Endothelial cell of umbilical vein (primary cell): ENCODE data around the gene MOB3B. TPM values are rescaled to one million over a fixed set of nuclear protein-coding genes. Genes with fewer than 3 reads are reported as not detected.

ENCODE experiments used
- BruUV-seq: library from RNA; stranded (reverse); fragments of 400-500 nt; replicated peaks from 2 replicates; lab custom pipeline; 2021; lab: Mats Ljungman, UMichigan
- CTCF ChIA-PET: fragments of 300-600, 350-600 bp; sonication (Branson Sonifier 250); formaldehyde crosslinking; loops from one replicate; lab custom pipeline; 2021; ENCODE audit warnings: antibody characterized with exemption, inconsistent platforms; lab: Charles Lee
- POLR2A ChIA-PET: fragments of 300-600, 350-600 bp; sonication (Branson Sonifier 250); formaldehyde crosslinking; loops from one replicate; lab custom pipeline; 2021; ENCODE audit warnings: antibody characterized with exemption, inconsistent platforms; lab: Charles Lee
- DNase-seq: peaks from one replicate; pipeline ENCODE4 v3.0.0-alpha.2; 2011; ENCODE audit warnings: low read depth, low spot score
- FAIRE-seq: peaks from 2 replicates; lab custom pipeline; 2011; peaks lifted over from hg19 to GRCh38; lab: Jason Lieb, UNC
- H2AFZ ChIP-seq: 2 replicates; pipeline ENCODE4 v1.6.0; 2012; ENCODE audit warnings: low read depth, low read length, control low read depth, inconsistent platforms
- H3K27ac ChIP-seq: 2 replicates; pipeline ENCODE4 v1.5.1; 2011; ENCODE audit warnings: low read depth, mild to moderate bottlenecking, control low read depth, low read length, moderate library complexity; ENCODE audit not compliant: insufficient read depth
- H3K27me3 ChIP-seq, 2 experiments: 2 replicates each; pipeline versions ENCODE4 v1.6.0 to v1.6.1; 2011; ENCODE audit warnings: low read length in 2 of 2, mixed read lengths in 1 of 2; ENCODE audit not compliant: control insufficient read depth in 2 of 2, insufficient read depth in 2 of 2
- H3K36me3 ChIP-seq, 2 experiments: 2 replicates in 1 of 2; 3 replicates in 1 of 2; pipeline ENCODE4 v1.5.1; 2011; ENCODE audit warnings: low read length in 2 of 2, mild to moderate bottlenecking in 1 of 2, moderate library complexity in 1 of 2; ENCODE audit not compliant: control insufficient read depth in 2 of 2, insufficient read depth in 2 of 2; ENCODE audit errors: extremely low read depth in 1 of 2
- H3K4me1 ChIP-seq: 3 replicates; pipeline ENCODE4 v1.5.1; 2011; ENCODE audit warnings: mild to moderate bottlenecking, low read length; ENCODE audit not compliant: control insufficient read depth, insufficient read depth; ENCODE audit errors: extremely low read depth
- H3K4me2 ChIP-seq: 2 replicates; pipeline ENCODE4 v1.6.1; 2011; ENCODE audit warnings: low read length, control low read depth, mixed read lengths; ENCODE audit not compliant: insufficient read depth
- H3K4me3 ChIP-seq, 3 experiments: fragments of 200-600 bp in 1 of 3; sonication (generic), shearing (Covaris generic) in 1 of 3; replicated peaks in 1 of 3; 2 replicates each; pipeline ENCODE4 v1.5.1; 2011 to 2016; ENCODE audit warnings: control low read depth in 3 of 3, low read length in 3 of 3, mild to moderate bottlenecking in 2 of 3, inconsistent platforms in 1 of 3, low read depth in 1 of 3, moderate library complexity in 1 of 3; ENCODE audit not compliant: insufficient read depth in 1 of 3
- H3K79me2 ChIP-seq: 2 replicates; pipeline ENCODE4 v1.6.0; 2012; ENCODE audit warnings: low read length, inconsistent platforms; ENCODE audit not compliant: control insufficient read depth, insufficient read depth
- H3K9ac ChIP-seq: replicated peaks from 2 replicates; pipeline ENCODE3; 2011; ENCODE audit warnings: low read length, control low read depth; ENCODE audit not compliant: insufficient read depth; ENCODE audit errors: extremely low read depth
- H3K9me1 ChIP-seq: replicated peaks from 3 replicates; pipeline ENCODE4 v1.6.0; 2011; ENCODE audit warnings: mild to moderate bottlenecking, low read length; ENCODE audit not compliant: control insufficient read depth, insufficient read depth; ENCODE audit errors: extremely low read depth
- H3K9me3 ChIP-seq: replicated peaks from 2 replicates; pipeline ENCODE4 v1.5.1; 2012; ENCODE audit warnings: low read length, inconsistent platforms; ENCODE audit not compliant: control insufficient read depth, insufficient read depth
- H4K20me1 ChIP-seq: replicated peaks from 2 replicates; pipeline ENCODE3; 2011; ENCODE audit warnings: mild to moderate bottlenecking, low read length; ENCODE audit not compliant: control insufficient read depth, insufficient read depth; ENCODE audit errors: extremely low read depth
- CTCF ChIP-seq, 2 donors: IDR thresholded peaks; 1 replicate in 1 of 2; 2 replicates in 1 of 2; pipeline ENCODE4 v1.5.1; 2011; ENCODE audit warnings: low read length in 2 of 2, mild to moderate bottlenecking in 2 of 2, moderate library complexity in 2 of 2, control low read depth in 1 of 2, inconsistent platforms in 1 of 2, low read depth in 1 of 2; ENCODE audit not compliant: insufficient read depth in 1 of 2; ENCODE audit errors: extremely low read depth in 1 of 2
- GATA2 ChIP-seq: IDR thresholded peaks from 2 replicates; pipeline ENCODE4 v1.7.0; 2011; ENCODE audit warnings: low read depth, mild to moderate bottlenecking, moderate library complexity, mixed read lengths, low read length; ENCODE audit not compliant: insufficient read length, insufficient read depth
- JUN ChIP-seq: IDR thresholded peaks from 2 replicates; pipeline ENCODE4 v1.6.1; 2011; ENCODE audit warnings: borderline replicate concordance, low read depth; ENCODE audit not compliant: insufficient read length, insufficient read depth
- MYC ChIP-seq: IDR thresholded peaks from one replicate; pipeline ENCODE4 v1.6.1; 2011; ENCODE audit warnings: mild to moderate bottlenecking, low read depth, low read length
- POLR2A ChIP-seq: IDR thresholded peaks from 2 replicates; pipeline ENCODE4 v1.6.1; 2012; ENCODE audit warnings: low read depth, mild to moderate bottlenecking, control low read depth, low read length
- POLR2AphosphoS5 ChIP-seq: IDR thresholded peaks from 2 replicates; pipeline ENCODE4 v1.6.1; 2012; ENCODE audit warnings: low read depth, mild to moderate bottlenecking, control low read depth, low read length, moderate library complexity; ENCODE audit not compliant: insufficient read depth
- dilution Hi-C: fragments of 300-500 bp; cut with MboI; formaldehyde crosslinking; loops from one replicate; pipeline ENCODE4 v1.15.0; 2019; ENCODE audit warnings: low sequenced_read_pairs; ENCODE audit not compliant: extremely low pct_ligation_motif_present
- intact Hi-C: fragments of 100-400 bp; cut with micrococcal nuclease; formaldehyde crosslinking; loops from one replicate; pipeline ENCODE4 v1.10.0; 2022
- polyA plus RNA-seq, 4 experiments: library from polyadenylated mRNA; depleted of rRNA in 3 of 4; stranded (reverse) in 3 of 4; unstranded in 1 of 4; fragments of >200 nt; gene quantifications; 2 replicates each; pipeline versions ENCODE4 v1.2.1 to v1.2.3, GENCODE V29; 2011 to 2012; ENCODE audit warnings: missing spikeins in 1 of 4
- total RNA-seq: library from RNA; stranded (reverse); gene quantifications from 2 replicates; pipeline ENCODE4 v1.2.3, GENCODE V29; 2021

MOB3B gene
- total and polyA plus RNA-seq, 2 donors (not counting 3 experiments of a cell fraction or from before 2014, with no cell fraction given), result 0.03 TPM; not detected in 1

GRCh38 chr9:27279611-27280010 lies 250.0 kb downstream of the MOB3B start:
- Histone ChIP-seq H3K4me2 (no peak overlapping the region), H4K20me1 (no peaks in the 10 kb centered on the region), H3K79me2 (no peaks in the 10 kb centered on the region), H3K27me3 (peaks cover 3 to 11% of the 10 kb centered on the region in 2 experiments), H3K4me3 (no peak overlapping the region), H2AFZ (no peak overlapping the region), H3K36me3 (no peaks in the 10 kb centered on the region), H3K9me3 (no peaks in the 10 kb centered on the region), H3K4me1 (no peaks in the 10 kb centered on the region), H3K9ac (no peak overlapping the region), H3K9me1 (no peaks in the 10 kb centered on the region), H3K27ac (no peak overlapping the region)
- dilution Hi-C loops (no loop called here), intact Hi-C loops (loop anchor here (5.0 to 10.0 kb wide), 2 partner anchors 322 to 385 kb away; partner anchors contain the start of genes CAAP1 and IFT74)
- CTCF ChIA-PET, result interaction anchor here (0.5 to 2.7 kb wide), 3 partner anchors 31 to 246 kb away, joined by 4 to 8 read pairs (median 6); no protein-coding TSS in a partner anchor
- no TSS peak for BruUV-seq
- no peak for TF ChIP-seq JUN
- TF ChIP-seq CTCF (IDR thresholded peaks at IDR 0.05; ENCODE audit: extremely low read depth in 1 of 2, insufficient read depth in 1 of 2, low read depth in 1 of 2, low read length in 2 of 2), result no peak
- no peak for TF ChIP-seq MYC
- no peak for TF ChIP-seq GATA2
- no peak for TF ChIP-seq POLR2AphosphoS5
- TF ChIP-seq POLR2A, result no peak
- POLR2A ChIA-PET, result no interaction called here
- DNase-seq (peak; percentile 47), FAIRE-seq (no peak)
